HepG2 (cell line): Measurements from ENCODE around the gene TANGO2. TPM values are rescaled to one million over a fixed set of nuclear protein-coding genes. Genes with fewer than 3 reads are reported as not detected.
A peak's percentile ranks its signal among the peaks of the same experiment; 100 is the strongest.

Experiments
- CEBPG ChIP-seq: IDR thresholded peaks from 2 replicates; pipeline ENCODE4 v1.6.1; 2016
- ELF1 ChIP-seq: sonication (generic); formaldehyde crosslinking; IDR thresholded peaks from 2 replicates; pipeline ENCODE4 v1.4.0; 2020; ENCODE audit warnings: missing genetic modification reagents
- ETV5 ChIP-seq: IDR thresholded peaks from 2 replicates; pipeline ENCODE4 v1.6.1; 2018; ENCODE audit warnings: missing biosample characterization, missing genetic modification reagents, inconsistent platforms, borderline replicate concordance
- GTF3A ChIP-seq: sonication (generic); formaldehyde crosslinking; conservative IDR thresholded peaks from 2 replicates; pipeline ENCODE4 v1.4.0; 2020; ENCODE audit warnings: mild to moderate bottlenecking, missing genetic modification reagents
- IKZF1 ChIP-seq: fragments of 450-650 bp; IDR thresholded peaks from 2 replicates; pipeline ENCODE4 v1.7.1; 2016
- KLF11 ChIP-seq: IDR thresholded peaks from 2 replicates; pipeline ENCODE4 v1.6.1; 2016; ENCODE audit warnings: missing compliant biosample characterization
- KLF12 ChIP-seq: sonication (generic); formaldehyde crosslinking; IDR thresholded peaks from 2 replicates; pipeline ENCODE4 v1.4.0; 2020; ENCODE audit warnings: missing genetic modification reagents, borderline replicate concordance
- MEIS2 ChIP-seq: sonication (generic); formaldehyde crosslinking; IDR thresholded peaks from 2 replicates; pipeline ENCODE4 v1.9.0; 2021; ENCODE audit warnings: mild to moderate bottlenecking, missing genetic modification reagents
- MIER3 ChIP-seq: IDR thresholded peaks from 2 replicates; pipeline ENCODE4 v1.6.1; 2016; ENCODE audit warnings: missing compliant biosample characterization, borderline replicate concordance
- MTF1 ChIP-seq: sonication (generic); formaldehyde crosslinking; IDR thresholded peaks from 2 replicates; pipeline ENCODE4 v1.5.0; 2020; ENCODE audit warnings: missing genetic modification reagents
- MTF2 ChIP-seq: sonication (generic); formaldehyde crosslinking; IDR thresholded peaks from 2 replicates; pipeline ENCODE4 v1.5.0; 2020; ENCODE audit warnings: missing genetic modification reagents, borderline replicate concordance
- NONO ChIP-seq, 2 experiments: fragments of 450-650 bp in 1 of 2; sonication (generic) in 1 of 2; formaldehyde crosslinking in 1 of 2; IDR thresholded peaks in 1 of 2; conservative IDR thresholded peaks in 1 of 2; 2 replicates each; pipeline versions ENCODE4 v1.6.1 to v1.8.0; 2017 to 2022; ENCODE audit warnings: mild to moderate bottlenecking in 1 of 2, missing genetic modification reagents in 1 of 2, moderate library complexity in 1 of 2
- SIN3B ChIP-seq: fragments of 150-350 bp; IDR thresholded peaks from 2 replicates; pipeline ENCODE4 v1.6.1; 2014; ENCODE audit warnings: low read length
- SP140L ChIP-seq: sonication (generic); formaldehyde crosslinking; IDR thresholded peaks from 2 replicates; pipeline ENCODE4 v1.4.0; 2020; ENCODE audit warnings: missing genetic modification reagents, borderline replicate concordance
- TBX2 ChIP-seq: sonication (generic); formaldehyde crosslinking; IDR thresholded peaks from 2 replicates; pipeline ENCODE4 v1.5.0; 2020; ENCODE audit warnings: missing genetic modification reagents, mild to moderate bottlenecking, borderline replicate concordance
- ZNF101 ChIP-seq: sonication (generic); formaldehyde crosslinking; IDR thresholded peaks from 2 replicates; pipeline ENCODE4 v1.4.0; 2020; ENCODE audit warnings: mild to moderate bottlenecking, low read depth, missing genetic modification reagents, borderline replicate concordance
- ZNF460 ChIP-seq: sonication (generic); formaldehyde crosslinking; IDR thresholded peaks from 2 replicates; pipeline ENCODE4 v1.5.1; 2020; ENCODE audit warnings: missing genetic modification reagents, mild to moderate bottlenecking, borderline replicate concordance
- ZNF552 ChIP-seq: sonication (generic); formaldehyde crosslinking; IDR thresholded peaks from 2 replicates; pipeline ENCODE4 v1.9.0; 2022; ENCODE audit warnings: missing genetic modification reagents, mild to moderate bottlenecking, borderline replicate concordance
- ZNF605 ChIP-seq: sonication (generic); formaldehyde crosslinking; IDR thresholded peaks from 2 replicates; pipeline ENCODE4 v1.8.0; 2022; ENCODE audit warnings: mild to moderate bottlenecking, missing genetic modification reagents
- polyA plus RNA-seq, 8 experiments: library from polyadenylated mRNA; depleted of rRNA in 3 of 8; stranded (reverse) in 7 of 8; unstranded in 1 of 8; fragments of >200 nt; fragmentation: Illumina TruSeq in 4 of 8; extraction: Trizol in 4 of 8; gene quantifications; 2 replicates each; pipeline versions ENCODE4 v1.2.1 to v1.2.3, GENCODE V29; 2011 to 2016; ENCODE audit warnings: low read depth in 4 of 8, missing spikeins in 1 of 8, mixed read lengths in 1 of 8; ENCODE audit not compliant: insufficient read depth in 1 of 8
- total RNA-seq, 5 experiments: library from RNA; depleted of rRNA; stranded (reverse); fragments of >200 nt; fragmentation: Illumina TruSeq; extraction: Trizol; gene quantifications; 2 replicates each; pipeline ENCODE4 v1.2.3, GENCODE V29; 2016; ENCODE audit warnings: low read depth in 1 of 5
- TF ChIP-seq, protein P1 (sequence below): sonication (generic); formaldehyde crosslinking; IDR thresholded peaks from 2 replicates; pipeline ENCODE4 v1.5.0; 2020; ENCODE audit warnings: missing genetic modification reagents, mild to moderate bottlenecking, borderline replicate concordance
- TF ChIP-seq, protein P2 (sequence below): sonication (generic); formaldehyde crosslinking; IDR thresholded peaks from 2 replicates; pipeline ENCODE4 v1.4.0; 2020; ENCODE audit warnings: missing genetic modification reagents
- TF ChIP-seq, protein P3 (sequence below): sonication (generic); formaldehyde crosslinking; IDR thresholded peaks from 2 replicates; pipeline ENCODE4 v1.8.0; 2022; ENCODE audit warnings: low read depth, missing genetic modification reagents
- TF ChIP-seq, protein P4 (sequence below): sonication (generic); formaldehyde crosslinking; IDR thresholded peaks from 2 replicates; pipeline ENCODE4 v1.5.1; 2020; ENCODE audit warnings: mild to moderate bottlenecking, missing genetic modification reagents, moderate library complexity

The TANGO2 gene
- total and polyA plus RNA-seq, 2 of the 13 experiments (the other 11 are each of a cell fraction or from before 2014, with no cell fraction given) = 12.9 to 14.8 TPM

DNA sequence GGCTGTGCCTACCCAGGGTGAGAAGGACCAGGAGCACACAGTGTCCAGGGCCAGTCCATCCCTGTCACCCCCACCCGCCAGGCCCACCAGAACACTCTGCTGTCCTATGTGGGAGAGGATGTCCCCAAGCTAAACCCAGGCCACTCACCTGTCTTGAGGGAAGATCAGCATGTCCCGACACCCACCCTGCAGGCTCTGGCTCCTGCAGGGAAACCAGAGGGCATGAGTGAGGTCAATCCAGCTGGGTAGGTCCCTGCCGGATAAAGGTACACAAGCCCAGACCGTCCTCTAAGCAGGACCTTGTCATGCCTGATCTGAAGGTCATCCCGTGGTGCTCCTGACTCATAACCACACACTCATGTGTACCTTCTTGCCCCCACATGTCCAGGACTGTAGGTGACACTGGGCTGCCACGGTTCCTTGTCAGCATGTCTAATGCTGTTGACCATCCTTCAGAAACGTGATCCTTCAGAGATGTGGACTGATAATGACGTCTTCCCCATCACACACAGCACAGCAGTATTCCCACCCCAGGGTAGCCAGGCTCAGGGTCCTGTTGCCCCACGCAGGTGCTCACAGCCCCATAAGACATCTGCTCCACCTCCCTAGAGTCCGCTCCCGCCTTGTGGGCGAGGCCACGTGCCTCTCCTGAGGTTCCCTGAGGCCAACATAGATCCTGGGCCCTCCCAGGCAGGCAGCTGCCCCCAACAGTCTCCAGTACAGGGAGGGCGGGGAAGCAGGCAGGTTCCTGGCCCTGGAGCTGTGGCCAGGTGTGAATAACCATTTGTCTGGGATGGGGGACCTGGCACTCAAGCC lies 10.4 kb upstream of the TANGO2 start (continued):
- no peak for TF ChIP-seq ZNF552
- peak; percentile 47; the same call in 1 of the 2 replicates for TF ChIP-seq TBX2 (CRISPR knock-in tag)
- 0 out of 2 replicates have a peak, but pooled peaks have one; percentile 66 for TF ChIP-seq GTF3A
- no peak for TF ChIP-seq MTF2
- no peak for TF ChIP-seq ZNF101 (CRISPR knock-in tag)
- TF ChIP-seq KLF11 (CRISPR knock-in tag) = peak; percentile 55; the same call in 1 of the 2 replicates
- TF ChIP-seq ELF1 (CRISPR knock-in tag) = 0 out of 2 replicates have a peak, but pooled peaks have one; percentile 42
- TF ChIP-seq, protein P1, sequence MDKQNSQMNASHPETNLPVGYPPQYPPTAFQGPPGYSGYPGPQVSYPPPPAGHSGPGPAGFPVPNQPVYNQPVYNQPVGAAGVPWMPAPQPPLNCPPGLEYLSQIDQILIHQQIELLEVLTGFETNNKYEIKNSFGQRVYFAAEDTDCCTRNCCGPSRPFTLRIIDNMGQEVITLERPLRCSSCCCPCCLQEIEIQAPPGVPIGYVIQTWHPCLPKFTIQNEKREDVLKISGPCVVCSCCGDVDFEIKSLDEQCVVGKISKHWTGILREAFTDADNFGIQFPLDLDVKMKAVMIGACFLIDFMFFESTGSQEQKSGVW = no peak
- no peak for TF ChIP-seq IKZF1
- peak; percentile 43; the same call in 1 of the 2 replicates for TF ChIP-seq ETV5 (CRISPR knock-in tag)
- no peak for TF ChIP-seq ZNF460 (CRISPR knock-in tag)
- TF ChIP-seq KLF12 (CRISPR knock-in tag) = no peak
- TF ChIP-seq CEBPG (CRISPR knock-in tag) = no peak
- TF ChIP-seq, protein P2, sequence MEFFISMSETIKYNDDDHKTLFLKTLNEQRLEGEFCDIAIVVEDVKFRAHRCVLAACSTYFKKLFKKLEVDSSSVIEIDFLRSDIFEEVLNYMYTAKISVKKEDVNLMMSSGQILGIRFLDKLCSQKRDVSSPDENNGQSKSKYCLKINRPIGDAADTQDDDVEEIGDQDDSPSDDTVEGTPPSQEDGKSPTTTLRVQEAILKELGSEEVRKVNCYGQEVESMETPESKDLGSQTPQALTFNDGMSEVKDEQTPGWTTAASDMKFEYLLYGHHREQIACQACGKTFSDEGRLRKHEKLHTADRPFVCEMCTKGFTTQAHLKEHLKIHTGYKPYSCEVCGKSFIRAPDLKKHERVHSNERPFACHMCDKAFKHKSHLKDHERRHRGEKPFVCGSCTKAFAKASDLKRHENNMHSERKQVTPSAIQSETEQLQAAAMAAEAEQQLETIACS = no peak
- no peak for TF ChIP-seq NONO (IDR thresholded peaks at IDR 0.05)
- TF ChIP-seq NONO (CRISPR knock-in tag; conservative IDR thresholded peaks at IDR 0.05) = peak; percentile 67; the same call in 1 of the 2 replicates
- TF ChIP-seq ZNF605 = no peak
- TF ChIP-seq MEIS2 (CRISPR knock-in tag) = no peak; the same call in 1 of the 2 replicates
- TF ChIP-seq SIN3B = no peak
- no peak for TF ChIP-seq SP140L (CRISPR knock-in tag)
- TF ChIP-seq MIER3 (CRISPR knock-in tag) = peak; percentile 80; the same call in 1 of the 2 replicates
- TF ChIP-seq, protein P3, sequence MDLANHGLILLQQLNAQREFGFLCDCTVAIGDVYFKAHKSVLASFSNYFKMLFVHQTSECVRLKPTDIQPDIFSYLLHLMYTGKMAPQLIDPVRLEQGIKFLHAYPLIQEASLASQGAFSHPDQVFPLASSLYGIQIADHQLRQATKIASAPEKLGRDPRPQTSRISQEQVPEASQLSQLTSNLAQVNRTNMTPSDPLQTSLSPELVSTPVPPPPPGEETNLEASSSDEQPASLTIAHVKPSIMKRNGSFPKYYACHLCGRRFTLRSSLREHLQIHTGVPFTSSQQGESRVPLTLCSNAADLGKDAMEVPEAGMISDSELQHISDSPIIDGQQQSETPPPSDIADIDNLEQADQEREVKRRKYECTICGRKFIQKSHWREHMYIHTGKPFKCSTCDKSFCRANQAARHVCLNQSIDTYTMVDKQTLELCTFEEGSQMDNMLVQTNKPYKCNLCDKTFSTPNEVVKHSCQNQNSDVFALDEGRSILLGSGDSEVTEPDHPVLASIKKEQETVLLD (CRISPR knock-in tag) = no peak
- no peak for TF ChIP-seq MTF1 (CRISPR knock-in tag)
- TF ChIP-seq, protein P4, sequence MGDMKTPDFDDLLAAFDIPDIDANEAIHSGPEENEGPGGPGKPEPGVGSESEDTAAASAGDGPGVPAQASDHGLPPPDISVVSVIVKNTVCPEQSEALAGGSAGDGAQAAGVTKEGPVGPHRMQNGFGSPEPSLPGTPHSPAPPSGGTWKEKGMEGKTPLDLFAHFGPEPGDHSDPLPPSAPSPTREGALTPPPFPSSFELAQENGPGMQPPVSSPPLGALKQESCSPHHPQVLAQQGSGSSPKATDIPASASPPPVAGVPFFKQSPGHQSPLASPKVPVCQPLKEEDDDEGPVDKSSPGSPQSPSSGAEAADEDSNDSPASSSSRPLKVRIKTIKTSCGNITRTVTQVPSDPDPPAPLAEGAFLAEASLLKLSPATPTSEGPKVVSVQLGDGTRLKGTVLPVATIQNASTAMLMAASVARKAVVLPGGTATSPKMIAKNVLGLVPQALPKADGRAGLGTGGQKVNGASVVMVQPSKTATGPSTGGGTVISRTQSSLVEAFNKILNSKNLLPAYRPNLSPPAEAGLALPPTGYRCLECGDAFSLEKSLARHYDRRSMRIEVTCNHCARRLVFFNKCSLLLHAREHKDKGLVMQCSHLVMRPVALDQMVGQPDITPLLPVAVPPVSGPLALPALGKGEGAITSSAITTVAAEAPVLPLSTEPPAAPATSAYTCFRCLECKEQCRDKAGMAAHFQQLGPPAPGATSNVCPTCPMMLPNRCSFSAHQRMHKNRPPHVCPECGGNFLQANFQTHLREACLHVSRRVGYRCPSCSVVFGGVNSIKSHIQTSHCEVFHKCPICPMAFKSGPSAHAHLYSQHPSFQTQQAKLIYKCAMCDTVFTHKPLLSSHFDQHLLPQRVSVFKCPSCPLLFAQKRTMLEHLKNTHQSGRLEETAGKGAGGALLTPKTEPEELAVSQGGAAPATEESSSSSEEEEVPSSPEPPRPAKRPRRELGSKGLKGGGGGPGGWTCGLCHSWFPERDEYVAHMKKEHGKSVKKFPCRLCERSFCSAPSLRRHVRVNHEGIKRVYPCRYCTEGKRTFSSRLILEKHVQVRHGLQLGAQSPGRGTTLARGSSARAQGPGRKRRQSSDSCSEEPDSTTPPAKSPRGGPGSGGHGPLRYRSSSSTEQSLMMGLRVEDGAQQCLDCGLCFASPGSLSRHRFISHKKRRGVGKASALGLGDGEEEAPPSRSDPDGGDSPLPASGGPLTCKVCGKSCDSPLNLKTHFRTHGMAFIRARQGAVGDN (CRISPR knock-in tag) = peak; percentile 90
